HG02884 (cell line): ENCODE results near the gene MEDAG.

Source experiments
- ATAC-seq: cut with Tn5 transposase; IDR thresholded peaks from one replicate; pipeline ENCODE4 v1.9.1; 2021; ENCODE audit warnings: mild to moderate bottlenecking, moderate library complexity; ENCODE audit not compliant: unreplicated experiment

MEDAG gene

GRCh38 chr13:30872685-30873461 is 33.2 kb upstream of the MEDAG start:
- no peak for ATAC-seq

- ATAC-seq, result no peak
Measured at GRCh38 chr13:30873499-30873898, 32.6 kb upstream of the MEDAG start.

GRCh38 chr13:30874111-30874510 is 32.0 kb upstream of the MEDAG start:
- ATAC-seq, result no peak

- ATAC-seq, result no peak
Measured at GRCh38 chr13:30874561-30874960, 31.5 kb upstream of the MEDAG start.

GRCh38 chr13:30877335-30877734 is 28.7 kb upstream of the MEDAG start:
- no peak for ATAC-seq

- no peak for ATAC-seq
Measured at GRCh38 chr13:30880151-30880855, 25.8 kb upstream of the MEDAG start.

GRCh38 chr13:30880856-30881155 is 25.3 kb upstream of the MEDAG start:
- ATAC-seq, result no peak

- no peak for ATAC-seq
Measured at GRCh38 chr13:30881191-30881651, 24.9 kb upstream of the MEDAG start.

GRCh38 chr13:30882026-30882850 is 23.8 kb upstream of the MEDAG start:
- no peak for ATAC-seq

GRCh38 chr13:30882996-30883766 is 22.9 kb upstream of the MEDAG start:
- ATAC-seq, result no peak

GRCh38 chr13:30884543-30884942 is 21.5 kb upstream of the MEDAG start:
- no peak for ATAC-seq

- no peak for ATAC-seq
Measured at GRCh38 chr13:30889196-30889690, 16.8 kb upstream of the MEDAG start.

- ATAC-seq, result no peak
Measured at GRCh38 chr13:30892966-30893365, 13.1 kb upstream of the MEDAG start.

GRCh38 chr13:30895773-30896172 is 10.3 kb upstream of the MEDAG start:
- no peak for ATAC-seq

- no peak for ATAC-seq
Measured at GRCh38 chr13:30898070-30898469, 8.0 kb upstream of the MEDAG start.

GRCh38 chr13:30898678-30899241 is 7.3 kb upstream of the MEDAG start:
- ATAC-seq, result no peak

GRCh38 chr13:30900436-30900835 is 5.6 kb upstream of the MEDAG start:
- ATAC-seq, result no peak

GRCh38 chr13:30900952-30901749 is 4.9 kb upstream of the MEDAG start:
- ATAC-seq, result no peak

- ATAC-seq, result no peak
Measured at GRCh38 chr13:30904043-30904442, 2.0 kb upstream of the MEDAG start.
